ENCODE measurements around the gene FARS2. TPM values are rescaled to one million over a fixed set of nuclear protein-coding genes. Genes with fewer than 3 reads are reported as not detected.

The FARS2 gene
- total and polyA plus RNA-seq, 9 of the 15 experiments (the other 6 are each of a cell fraction or from before 2014, with no cell fraction given) = 16.5 to 62.2 (median 27.0) TPM

DNA sequence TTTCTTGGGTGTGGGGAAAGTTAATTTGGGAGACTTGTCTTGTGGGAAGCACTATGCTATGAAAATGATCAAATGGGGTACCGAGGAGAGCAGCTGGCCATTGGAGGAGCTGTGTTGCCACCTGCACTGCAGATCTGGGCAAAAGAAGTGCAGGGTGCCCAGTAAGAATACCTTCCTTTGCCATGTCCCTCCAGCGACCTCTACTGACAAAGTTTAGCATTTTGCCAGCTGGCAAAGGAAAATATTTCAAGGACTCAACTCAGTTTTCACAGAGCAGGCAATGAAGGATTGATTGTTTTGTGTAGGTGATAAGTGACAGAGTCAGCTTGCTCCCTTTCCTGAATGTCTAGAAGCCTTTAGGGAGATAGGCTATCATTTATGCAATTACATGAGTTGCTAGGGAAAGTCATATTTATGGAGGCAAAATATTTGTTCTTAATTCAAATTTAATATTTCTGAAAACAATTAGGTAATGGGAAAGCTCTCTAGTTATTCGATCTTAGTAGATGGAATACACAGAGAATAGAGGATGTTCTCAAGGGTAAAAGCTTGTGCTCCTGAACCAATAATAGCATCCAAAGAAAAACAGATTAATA lies 118.4 kb downstream of the FARS2 start (continued):
- TF ChIP-seq, protein P1, sequence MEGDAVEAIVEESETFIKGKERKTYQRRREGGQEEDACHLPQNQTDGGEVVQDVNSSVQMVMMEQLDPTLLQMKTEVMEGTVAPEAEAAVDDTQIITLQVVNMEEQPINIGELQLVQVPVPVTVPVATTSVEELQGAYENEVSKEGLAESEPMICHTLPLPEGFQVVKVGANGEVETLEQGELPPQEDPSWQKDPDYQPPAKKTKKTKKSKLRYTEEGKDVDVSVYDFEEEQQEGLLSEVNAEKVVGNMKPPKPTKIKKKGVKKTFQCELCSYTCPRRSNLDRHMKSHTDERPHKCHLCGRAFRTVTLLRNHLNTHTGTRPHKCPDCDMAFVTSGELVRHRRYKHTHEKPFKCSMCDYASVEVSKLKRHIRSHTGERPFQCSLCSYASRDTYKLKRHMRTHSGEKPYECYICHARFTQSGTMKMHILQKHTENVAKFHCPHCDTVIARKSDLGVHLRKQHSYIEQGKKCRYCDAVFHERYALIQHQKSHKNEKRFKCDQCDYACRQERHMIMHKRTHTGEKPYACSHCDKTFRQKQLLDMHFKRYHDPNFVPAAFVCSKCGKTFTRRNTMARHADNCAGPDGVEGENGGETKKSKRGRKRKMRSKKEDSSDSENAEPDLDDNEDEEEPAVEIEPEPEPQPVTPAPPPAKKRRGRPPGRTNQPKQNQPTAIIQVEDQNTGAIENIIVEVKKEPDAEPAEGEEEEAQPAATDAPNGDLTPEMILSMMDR (IDR thresholded peaks at IDR 0.05 in 2 of 3, conservative IDR thresholded peaks at IDR 0.05 in 1 of 3; ENCODE audit: insufficient read depth in 2 of 3, low read depth in 1 of 3, low read length in 3 of 3) = peak; percentile 74 to 89 (median 83)
- peak; percentile 82 for TF ChIP-seq MEIS2 (IDR thresholded peaks at IDR 0.05; ENCODE audit: partially characterized antibody)
- TF ChIP-seq, protein P2, sequence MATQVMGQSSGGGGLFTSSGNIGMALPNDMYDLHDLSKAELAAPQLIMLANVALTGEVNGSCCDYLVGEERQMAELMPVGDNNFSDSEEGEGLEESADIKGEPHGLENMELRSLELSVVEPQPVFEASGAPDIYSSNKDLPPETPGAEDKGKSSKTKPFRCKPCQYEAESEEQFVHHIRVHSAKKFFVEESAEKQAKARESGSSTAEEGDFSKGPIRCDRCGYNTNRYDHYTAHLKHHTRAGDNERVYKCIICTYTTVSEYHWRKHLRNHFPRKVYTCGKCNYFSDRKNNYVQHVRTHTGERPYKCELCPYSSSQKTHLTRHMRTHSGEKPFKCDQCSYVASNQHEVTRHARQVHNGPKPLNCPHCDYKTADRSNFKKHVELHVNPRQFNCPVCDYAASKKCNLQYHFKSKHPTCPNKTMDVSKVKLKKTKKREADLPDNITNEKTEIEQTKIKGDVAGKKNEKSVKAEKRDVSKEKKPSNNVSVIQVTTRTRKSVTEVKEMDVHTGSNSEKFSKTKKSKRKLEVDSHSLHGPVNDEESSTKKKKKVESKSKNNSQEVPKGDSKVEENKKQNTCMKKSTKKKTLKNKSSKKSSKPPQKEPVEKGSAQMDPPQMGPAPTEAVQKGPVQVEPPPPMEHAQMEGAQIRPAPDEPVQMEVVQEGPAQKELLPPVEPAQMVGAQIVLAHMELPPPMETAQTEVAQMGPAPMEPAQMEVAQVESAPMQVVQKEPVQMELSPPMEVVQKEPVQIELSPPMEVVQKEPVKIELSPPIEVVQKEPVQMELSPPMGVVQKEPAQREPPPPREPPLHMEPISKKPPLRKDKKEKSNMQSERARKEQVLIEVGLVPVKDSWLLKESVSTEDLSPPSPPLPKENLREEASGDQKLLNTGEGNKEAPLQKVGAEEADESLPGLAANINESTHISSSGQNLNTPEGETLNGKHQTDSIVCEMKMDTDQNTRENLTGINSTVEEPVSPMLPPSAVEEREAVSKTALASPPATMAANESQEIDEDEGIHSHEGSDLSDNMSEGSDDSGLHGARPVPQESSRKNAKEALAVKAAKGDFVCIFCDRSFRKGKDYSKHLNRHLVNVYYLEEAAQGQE (IDR thresholded peaks at IDR 0.05; ENCODE audit: borderline replicate concordance) = peak; percentile 72
- TF ChIP-seq, protein P2 (CRISPR knock-in tag; IDR thresholded peaks at IDR 0.05; ENCODE audit: low read depth) = no peak
- TF ChIP-seq MAFF (IDR thresholded peaks at IDR 0.05; ENCODE audit: low read length) = peak; percentile 13; the same call in 1 of the 2 replicates
- peak; percentile 24; the same call in 1 of the 2 replicates for TF ChIP-seq STAG1 (CRISPR knock-in tag; IDR thresholded peaks at IDR 0.05; ENCODE audit: borderline replicate concordance)
- TF ChIP-seq CAMTA2 (CRISPR knock-in tag; conservative IDR thresholded peaks at IDR 0.05) = no peak
- no peak for TF ChIP-seq SETDB1 (IDR thresholded peaks at IDR 0.05; ENCODE audit: low read length)
- TF ChIP-seq, protein P3, sequence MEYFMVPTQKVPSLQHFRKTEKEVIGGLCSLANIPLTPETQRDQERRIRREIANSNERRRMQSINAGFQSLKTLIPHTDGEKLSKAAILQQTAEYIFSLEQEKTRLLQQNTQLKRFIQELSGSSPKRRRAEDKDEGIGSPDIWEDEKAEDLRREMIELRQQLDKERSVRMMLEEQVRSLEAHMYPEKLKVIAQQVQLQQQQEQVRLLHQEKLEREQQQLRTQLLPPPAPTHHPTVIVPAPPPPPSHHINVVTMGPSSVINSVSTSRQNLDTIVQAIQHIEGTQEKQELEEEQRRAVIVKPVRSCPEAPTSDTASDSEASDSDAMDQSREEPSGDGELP (CRISPR knock-in tag; IDR thresholded peaks at IDR 0.05; ENCODE audit: borderline replicate concordance) = peak; percentile 51
- TF ChIP-seq, protein P4, sequence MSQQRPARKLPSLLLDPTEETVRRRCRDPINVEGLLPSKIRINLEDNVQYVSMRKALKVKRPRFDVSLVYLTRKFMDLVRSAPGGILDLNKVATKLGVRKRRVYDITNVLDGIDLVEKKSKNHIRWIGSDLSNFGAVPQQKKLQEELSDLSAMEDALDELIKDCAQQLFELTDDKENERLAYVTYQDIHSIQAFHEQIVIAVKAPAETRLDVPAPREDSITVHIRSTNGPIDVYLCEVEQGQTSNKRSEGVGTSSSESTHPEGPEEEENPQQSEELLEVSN (IDR thresholded peaks at IDR 0.05; ENCODE audit: borderline replicate concordance in 1 of 2, extremely low read depth in 1 of 2, insufficient read depth in 1 of 2, insufficient read length in 1 of 2, low read depth in 1 of 2, low read length in 1 of 2, poor library complexity in 1 of 2, severe bottlenecking in 1 of 2) = no peak
- TF ChIP-seq, protein P5, sequence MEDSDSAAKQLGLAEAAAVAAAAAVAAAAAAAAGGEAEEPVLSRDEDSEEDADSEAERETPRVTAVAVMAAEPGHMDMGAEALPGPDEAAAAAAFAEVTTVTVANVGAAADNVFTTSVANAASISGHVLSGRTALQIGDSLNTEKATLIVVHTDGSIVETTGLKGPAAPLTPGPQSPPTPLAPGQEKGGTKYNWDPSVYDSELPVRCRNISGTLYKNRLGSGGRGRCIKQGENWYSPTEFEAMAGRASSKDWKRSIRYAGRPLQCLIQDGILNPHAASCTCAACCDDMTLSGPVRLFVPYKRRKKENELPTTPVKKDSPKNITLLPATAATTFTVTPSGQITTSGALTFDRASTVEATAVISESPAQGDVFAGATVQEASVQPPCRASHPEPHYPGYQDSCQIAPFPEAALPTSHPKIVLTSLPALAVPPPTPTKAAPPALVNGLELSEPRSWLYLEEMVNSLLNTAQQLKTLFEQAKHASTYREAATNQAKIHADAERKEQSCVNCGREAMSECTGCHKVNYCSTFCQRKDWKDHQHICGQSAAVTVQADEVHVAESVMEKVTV (CRISPR knock-in tag; IDR thresholded peaks at IDR 0.05) = peak; percentile 34; the same call in 1 of the 2 replicates
